Colonic mucosa (tissue), 4 donors: ENCODE data around the gene CMSS1. TPM values are rescaled to one million over a fixed set of nuclear protein-coding genes. Genes with fewer than 3 reads are reported as not detected.
A peak's percentile ranks its signal among the peaks of the same experiment; 100 is the strongest.

ENCODE experiments used
- DNase-seq: peaks from one replicate; pipeline ENCODE4 v3.0.0-alpha.2; 2020
- H3K27ac ChIP-seq: fragments of 200-600 bp; one replicate; pipeline ENCODE4 v1.8.0; 2021
- H3K27me3 ChIP-seq: fragments of 200-600 bp; one replicate; pipeline ENCODE4 v1.8.0; 2021
- H3K36me3 ChIP-seq: fragments of 200-600 bp; one replicate; pipeline ENCODE4 v1.8.0; 2021
- H3K4me1 ChIP-seq: fragments of 200-600 bp; one replicate; pipeline ENCODE4 v1.8.0; 2021; ENCODE audit warnings: mild to moderate bottlenecking
- H3K4me3 ChIP-seq: fragments of 200-600 bp; one replicate; pipeline ENCODE4 v1.8.0; 2021
- H3K9ac ChIP-seq, 2 donors: one replicate each; pipeline ENCODE4 v1.7.0; 2013; ENCODE audit warnings: control low read depth in 2 of 2, low read depth in 2 of 2, low read length in 2 of 2
- H3K9me3 ChIP-seq: fragments of 200-600 bp; one replicate; pipeline ENCODE4 v1.8.0; 2021
- intact Hi-C: fragments of 100-400 bp; cut with DNase I; formaldehyde crosslinking; loops from one replicate; pipeline ENCODE4 v1.14.1; 2022
- total RNA-seq, 2 donors: library from RNA; stranded (reverse); fragmentation: NEBNext Ultra II Directional in 1 of 2; extraction: Animal tissue kit (Norgen Biotek cat#: 25700) in 1 of 2; gene quantifications; one replicate each; pipeline ENCODE4 v1.2.1, GENCODE V29; 2021
- TF ChIP-seq, protein P1 (sequence below): fragments of 200-600 bp; IDR thresholded peaks from one replicate; pipeline ENCODE4 v1.8.0; 2022; ENCODE audit warnings: antibody characterized with exemption, mild to moderate bottlenecking
- donor health status: healthy.
- donor health status: DM: no; HTN: no; CAD: no.
- donor health status: DM: no; HTN: no; CAD: no.

The CMSS1 gene
- total RNA-seq, 2 donors from 2014 or later, result 10.7 to 24.7 TPM

DNA sequence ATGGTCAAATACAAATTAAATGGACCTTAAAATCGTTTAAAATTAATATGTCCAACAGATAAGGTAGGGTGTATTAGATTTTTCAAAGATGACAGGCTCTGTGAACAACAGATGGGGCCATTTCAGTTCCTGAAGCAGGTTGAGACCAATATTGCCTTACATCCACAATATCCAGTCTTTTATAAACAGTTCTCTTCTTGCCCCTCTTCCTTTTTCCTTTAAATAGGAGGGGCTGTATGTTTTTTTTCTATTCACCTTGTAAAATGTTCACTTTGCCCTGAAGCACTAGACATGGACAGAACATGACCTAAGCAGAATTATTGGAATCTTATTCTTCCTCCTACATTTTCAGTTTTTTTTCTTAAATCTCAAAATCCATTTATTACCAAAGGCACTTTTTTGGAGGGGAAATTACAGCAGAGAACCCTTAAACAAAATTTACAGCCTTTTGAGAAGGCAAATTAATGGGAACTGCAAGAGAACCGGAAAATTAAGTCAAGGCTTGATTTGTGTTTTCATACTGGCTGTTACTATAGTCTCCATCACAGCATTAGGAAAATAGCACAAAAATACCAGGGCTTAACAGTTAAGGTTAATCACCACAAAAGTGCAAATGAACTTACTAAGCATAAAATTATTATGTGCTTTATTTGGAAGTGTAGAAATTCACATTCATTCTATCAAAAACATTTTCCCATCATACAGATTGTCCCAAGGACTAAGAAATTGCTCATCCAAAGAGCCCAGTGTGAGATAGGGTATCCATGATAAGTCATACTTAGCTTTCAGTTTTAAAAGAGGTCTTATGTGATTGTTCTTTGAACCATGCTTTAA is 55.8 kb downstream of the CMSS1 start:
- no peak for DNase-seq
- no peaks in the 10 kb centered on the region for H3K27me3 ChIP-seq
- no peak overlapping the region for H3K9ac ChIP-seq
- peak overlapping the region; percentile 75 for H3K27ac ChIP-seq
- no peaks in the 10 kb centered on the region for H3K36me3 ChIP-seq
- H3K9me3 ChIP-seq, result no peaks in the 10 kb centered on the region
- intact Hi-C loops, result no loop called here
- peak overlapping the region; percentile 16 for H3K4me3 ChIP-seq
- TF ChIP-seq, protein P1, sequence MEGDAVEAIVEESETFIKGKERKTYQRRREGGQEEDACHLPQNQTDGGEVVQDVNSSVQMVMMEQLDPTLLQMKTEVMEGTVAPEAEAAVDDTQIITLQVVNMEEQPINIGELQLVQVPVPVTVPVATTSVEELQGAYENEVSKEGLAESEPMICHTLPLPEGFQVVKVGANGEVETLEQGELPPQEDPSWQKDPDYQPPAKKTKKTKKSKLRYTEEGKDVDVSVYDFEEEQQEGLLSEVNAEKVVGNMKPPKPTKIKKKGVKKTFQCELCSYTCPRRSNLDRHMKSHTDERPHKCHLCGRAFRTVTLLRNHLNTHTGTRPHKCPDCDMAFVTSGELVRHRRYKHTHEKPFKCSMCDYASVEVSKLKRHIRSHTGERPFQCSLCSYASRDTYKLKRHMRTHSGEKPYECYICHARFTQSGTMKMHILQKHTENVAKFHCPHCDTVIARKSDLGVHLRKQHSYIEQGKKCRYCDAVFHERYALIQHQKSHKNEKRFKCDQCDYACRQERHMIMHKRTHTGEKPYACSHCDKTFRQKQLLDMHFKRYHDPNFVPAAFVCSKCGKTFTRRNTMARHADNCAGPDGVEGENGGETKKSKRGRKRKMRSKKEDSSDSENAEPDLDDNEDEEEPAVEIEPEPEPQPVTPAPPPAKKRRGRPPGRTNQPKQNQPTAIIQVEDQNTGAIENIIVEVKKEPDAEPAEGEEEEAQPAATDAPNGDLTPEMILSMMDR, result no peak
- no peaks in the 10 kb centered on the region for H3K4me1 ChIP-seq

DNA sequence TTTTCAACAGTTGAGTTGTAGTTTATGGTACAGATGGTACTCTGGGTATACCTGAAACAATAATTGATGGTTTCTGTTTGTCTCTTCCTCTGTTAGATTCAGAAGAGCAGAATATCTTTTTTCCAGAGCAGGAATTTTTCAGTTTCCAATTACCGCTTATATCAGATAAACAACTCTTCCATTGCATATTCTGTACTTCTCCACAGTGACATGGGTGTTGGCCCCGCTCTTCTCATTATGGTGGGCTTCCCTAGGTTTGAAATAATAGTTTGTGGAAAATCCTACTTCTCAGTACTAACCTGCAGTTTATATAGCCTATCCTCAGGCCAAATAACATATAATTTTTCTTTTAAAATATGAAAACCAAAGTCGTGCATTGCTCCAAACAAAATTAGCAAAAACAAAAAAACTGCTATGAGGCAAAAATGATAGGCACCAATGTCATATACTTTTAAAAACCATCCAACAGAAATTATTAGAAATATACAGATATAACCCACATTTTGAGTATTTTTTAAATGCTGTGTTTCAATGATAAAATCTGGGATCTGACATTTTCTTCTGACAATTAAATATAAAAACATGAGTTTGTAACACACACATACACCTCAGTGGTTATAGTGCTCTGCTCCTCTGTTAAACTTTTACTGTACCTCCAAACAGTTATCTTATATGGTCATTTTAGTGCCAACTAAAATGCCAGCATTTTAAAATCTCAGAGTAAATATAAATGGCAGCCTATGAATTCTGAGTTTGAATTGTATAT is 56.8 kb downstream of the CMSS1 start:
- DNase-seq, result no peak
- peak overlapping the region in 1 of 2 donors; percentile 36 for H3K9ac ChIP-seq
- peak overlapping the region; percentile 61 for H3K4me3 ChIP-seq
- H3K4me1 ChIP-seq, result no peaks in the 10 kb centered on the region
- no peaks in the 10 kb centered on the region for H3K9me3 ChIP-seq
- no peaks in the 10 kb centered on the region for H3K27me3 ChIP-seq
- H3K36me3 ChIP-seq, result no peaks in the 10 kb centered on the region
- H3K27ac ChIP-seq, result peak overlapping the region; percentile 75
- TF ChIP-seq, protein P1, result no peak
- intact Hi-C loops, result no loop called here

DNA sequence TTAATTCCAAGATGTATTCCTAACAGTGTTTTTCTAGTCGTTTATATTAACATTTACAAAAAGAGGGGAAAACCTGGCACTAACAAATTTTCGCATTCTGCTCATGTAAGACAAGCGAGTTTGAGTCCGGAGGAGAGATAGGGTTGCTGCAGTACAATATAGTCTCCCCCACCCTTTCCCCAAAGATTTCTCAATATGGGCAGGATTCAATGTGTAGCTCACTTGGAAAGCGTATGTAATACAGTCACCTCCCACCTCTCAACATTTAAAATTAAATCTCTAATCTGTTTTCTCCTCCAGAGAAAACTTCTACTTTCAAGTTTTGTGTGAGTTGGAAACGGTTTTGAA is 57.9 kb downstream of the CMSS1 start:
- Histone ChIP-seq H3K36me3 (no peaks in the 10 kb centered on the region), H3K9me3 (no peaks in the 10 kb centered on the region), H3K4me3 (peak overlapping the region; percentile 61), H3K27ac (peak overlapping the region; percentile 75), H3K4me1 (no peaks in the 10 kb centered on the region), H3K9ac (peak overlapping the region; percentile 86 to 93), H3K27me3 (no peaks in the 10 kb centered on the region)
- intact Hi-C loops, result no loop called here
- TF ChIP-seq, protein P1, result no peak
- DNase-seq, result no peak

DNA sequence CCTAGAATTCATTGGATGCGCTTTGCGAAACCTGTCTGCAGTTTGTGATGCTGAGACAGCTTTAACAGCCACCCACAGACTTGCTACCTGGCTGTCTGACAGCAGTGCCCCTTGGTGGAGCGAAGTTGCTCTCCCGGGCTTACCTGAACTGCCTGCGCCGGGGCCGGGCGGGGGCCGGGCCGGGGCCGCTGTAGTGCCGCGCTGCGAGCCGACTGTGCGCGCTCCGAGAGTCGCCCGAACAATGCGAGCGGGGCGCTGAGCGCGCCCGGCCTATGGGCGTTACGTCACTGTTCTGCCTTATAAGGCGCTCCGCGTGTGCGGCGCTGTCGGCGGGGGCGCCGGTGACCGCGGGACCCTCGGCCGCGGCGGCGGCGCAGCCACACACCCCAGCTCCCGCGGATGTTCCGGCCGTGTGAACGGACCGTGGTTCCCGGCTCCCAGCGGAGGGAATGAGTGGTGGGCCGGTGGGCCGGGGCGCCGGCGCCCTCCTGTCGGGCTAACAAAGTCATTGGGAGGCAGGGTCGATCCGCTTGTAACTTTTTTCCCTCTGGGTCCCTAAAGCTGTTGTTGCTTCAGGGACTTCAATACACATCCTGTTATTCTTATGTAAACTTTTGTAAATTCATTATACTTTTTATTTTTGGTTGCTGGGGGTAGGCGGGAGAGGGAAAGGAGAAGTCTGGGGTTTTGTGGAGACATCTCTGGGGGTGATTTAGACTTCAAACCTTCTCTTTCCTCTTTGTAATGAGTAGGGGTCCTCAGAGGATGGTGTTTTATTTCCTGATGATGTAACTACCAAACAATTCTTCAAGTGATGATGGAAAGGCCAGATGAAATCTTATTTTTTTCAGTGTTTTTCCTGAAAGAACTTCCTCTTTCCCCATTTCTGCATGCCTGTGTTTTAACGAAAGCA is 58.5 kb downstream of the CMSS1 start:
- no peaks in the 10 kb centered on the region for H3K9me3 ChIP-seq
- no peaks in the 10 kb centered on the region for H3K36me3 ChIP-seq
- H3K27ac ChIP-seq, result peak overlapping the region; percentile 75
- H3K4me3 ChIP-seq, result peak overlapping the region; percentile 61
- DNase-seq, result peak; percentile 78
- H3K27me3 ChIP-seq, result no peaks in the 10 kb centered on the region
- intact Hi-C loops, result no loop called here
- no peaks in the 10 kb centered on the region for H3K4me1 ChIP-seq
- peak overlapping the region; percentile 86 to 93 for H3K9ac ChIP-seq
- TF ChIP-seq, protein P1, result no peak

DNA sequence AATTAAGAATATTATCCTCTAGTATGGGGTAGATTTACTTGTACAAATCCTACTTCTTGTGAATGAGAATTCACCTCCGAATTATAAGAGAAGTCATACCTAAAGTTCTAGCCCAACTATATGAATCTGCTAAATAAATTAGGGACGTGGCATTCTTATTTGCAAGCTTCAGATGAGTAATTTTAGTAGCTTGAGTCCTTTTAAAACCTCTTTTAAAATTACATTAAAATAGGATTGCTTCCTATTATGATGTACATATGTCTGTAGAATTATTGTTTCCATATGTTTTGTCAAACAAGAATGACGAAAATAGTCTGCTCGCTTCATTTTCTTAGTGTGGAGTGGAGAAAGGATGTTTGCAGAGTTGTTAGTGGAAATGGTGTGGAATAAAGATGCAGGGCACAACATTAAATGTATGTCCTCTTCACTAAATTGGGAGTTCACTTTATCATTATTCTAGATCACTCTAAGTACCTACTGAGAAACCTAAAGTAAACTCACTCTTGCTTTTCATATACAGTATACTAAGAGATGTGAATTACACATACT is 59.4 kb downstream of the CMSS1 start:
- H3K4me3 ChIP-seq, result no peak overlapping the region

More for the DNA sequence above, 59.4 kb downstream of the CMSS1 start:
- TF ChIP-seq, protein P1, result no peak
- DNase-seq, result no peak
- no peaks in the 10 kb centered on the region for H3K36me3 ChIP-seq
- peak overlapping the region in 1 of 2 donors; percentile 15 for H3K9ac ChIP-seq
- intact Hi-C loops, result no loop called here
- H3K27me3 ChIP-seq, result no peaks in the 10 kb centered on the region
- H3K27ac ChIP-seq, result no peak overlapping the region
- no peaks in the 10 kb centered on the region for H3K4me1 ChIP-seq
- H3K9me3 ChIP-seq, result no peaks in the 10 kb centered on the region
